Nephron progenitor cell (in vitro differentiated cells): ENCODE data around the gene CPNE9.

ENCODE experiments used
- DNase-seq: peaks from one replicate; pipeline ENCODE4 v3.0.0; 2021
- H3K27ac Mint-ChIP-seq: 2 replicates; pipeline ENCODE4 v1.8.0; 2021; ENCODE audit warnings: mild to moderate bottlenecking, moderate library complexity, mixed read lengths
- H3K27me3 Mint-ChIP-seq: 2 replicates; pipeline ENCODE4 v1.8.0; 2021; ENCODE audit warnings: mild to moderate bottlenecking, low read depth, mixed read lengths; ENCODE audit not compliant: poor library complexity
- H3K36me3 Mint-ChIP-seq: 2 replicates; pipeline ENCODE4 v1.8.0; 2021; ENCODE audit warnings: low read depth, mixed read lengths
- H3K4me1 Mint-ChIP-seq: 2 replicates; pipeline ENCODE4 v1.8.0; 2021; ENCODE audit warnings: mixed read lengths
- H3K4me3 Mint-ChIP-seq: 2 replicates; pipeline ENCODE4 v1.8.0; 2021; ENCODE audit warnings: mild to moderate bottlenecking, moderate library complexity, mixed read lengths
- H3K9me3 Mint-ChIP-seq: 2 replicates; pipeline ENCODE4 v1.8.0; 2021; ENCODE audit warnings: mild to moderate bottlenecking, moderate library complexity, mixed read lengths
- TF ChIP-seq, protein P1 (sequence below): fragments of 200-600 bp; sonication (generic); IDR thresholded peaks from 2 replicates; pipeline ENCODE4 v1.5.0; 2021; ENCODE audit warnings: antibody characterized with exemption

Gene CPNE9

DNA sequence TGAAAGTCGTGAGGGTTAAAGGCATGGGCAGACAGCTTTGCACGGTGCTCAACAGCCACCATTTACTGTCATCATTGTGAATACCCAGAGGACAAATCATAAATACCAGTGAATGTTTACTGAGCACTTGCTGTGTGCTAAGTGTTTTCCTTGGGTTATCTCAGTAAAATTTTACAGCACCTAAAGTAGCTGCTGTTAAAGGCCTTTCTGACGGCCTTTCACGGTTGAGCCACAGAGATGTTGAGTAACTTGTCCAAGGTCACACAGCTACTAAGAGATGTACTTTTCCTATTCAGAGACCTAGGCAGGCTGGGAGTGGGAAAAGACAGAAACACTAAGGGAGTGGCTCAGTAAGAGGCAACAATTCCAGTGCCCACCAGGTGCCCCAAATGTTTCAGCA is 393 bp upstream of the CPNE9 start:
- no peaks in the 10 kb centered on the region for H3K9me3 Mint-ChIP-seq

GRCh38 chr3:9704347-9705322 is 1.0 kb downstream of the CPNE9 start:
- Mint-ChIP-seq H3K27me3 (peaks cover 68% of the 10 kb centered on the region), H3K27ac (no peak overlapping the region), H3K4me1 (peaks cover 4% of the 10 kb centered on the region), H3K9me3 (no peaks in the 10 kb centered on the region), H3K36me3 (peaks cover 13% of the 10 kb centered on the region), H3K4me3 (peak overlapping the region; percentile 74)
- DNase-seq = peak; percentile 85
- TF ChIP-seq, protein P1, sequence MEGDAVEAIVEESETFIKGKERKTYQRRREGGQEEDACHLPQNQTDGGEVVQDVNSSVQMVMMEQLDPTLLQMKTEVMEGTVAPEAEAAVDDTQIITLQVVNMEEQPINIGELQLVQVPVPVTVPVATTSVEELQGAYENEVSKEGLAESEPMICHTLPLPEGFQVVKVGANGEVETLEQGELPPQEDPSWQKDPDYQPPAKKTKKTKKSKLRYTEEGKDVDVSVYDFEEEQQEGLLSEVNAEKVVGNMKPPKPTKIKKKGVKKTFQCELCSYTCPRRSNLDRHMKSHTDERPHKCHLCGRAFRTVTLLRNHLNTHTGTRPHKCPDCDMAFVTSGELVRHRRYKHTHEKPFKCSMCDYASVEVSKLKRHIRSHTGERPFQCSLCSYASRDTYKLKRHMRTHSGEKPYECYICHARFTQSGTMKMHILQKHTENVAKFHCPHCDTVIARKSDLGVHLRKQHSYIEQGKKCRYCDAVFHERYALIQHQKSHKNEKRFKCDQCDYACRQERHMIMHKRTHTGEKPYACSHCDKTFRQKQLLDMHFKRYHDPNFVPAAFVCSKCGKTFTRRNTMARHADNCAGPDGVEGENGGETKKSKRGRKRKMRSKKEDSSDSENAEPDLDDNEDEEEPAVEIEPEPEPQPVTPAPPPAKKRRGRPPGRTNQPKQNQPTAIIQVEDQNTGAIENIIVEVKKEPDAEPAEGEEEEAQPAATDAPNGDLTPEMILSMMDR = no peak

More for the DNA sequence above, 393 bp upstream of the CPNE9 start:
- Mint-ChIP-seq H3K36me3 (peaks cover 15% of the 10 kb centered on the region), H3K27me3 (peaks cover 64% of the 10 kb centered on the region), H3K4me3 (peak overlapping the region; percentile 30), H3K4me1 (peaks cover 4% of the 10 kb centered on the region), H3K27ac (no peak overlapping the region)
- TF ChIP-seq, protein P1 = no peak
- DNase-seq = no peak

- no peak overlapping the region for H3K27ac Mint-ChIP-seq
- no peak for DNase-seq
- TF ChIP-seq, protein P1 = no peak
- no peaks in the 10 kb centered on the region for H3K36me3 Mint-ChIP-seq
- no peak overlapping the region for H3K4me3 Mint-ChIP-seq
- no peaks in the 10 kb centered on the region for H3K9me3 Mint-ChIP-seq
- peaks cover 44% of the 10 kb centered on the region for H3K27me3 Mint-ChIP-seq
- H3K4me1 Mint-ChIP-seq = no peaks in the 10 kb centered on the region
These were observed 6.6 kb downstream of the CPNE9 start for GRCh38 chr3:9710174-9710739.

GRCh38 chr3:9712415-9712814 is 8.8 kb downstream of the CPNE9 start:
- Mint-ChIP-seq H3K9me3 (no peaks in the 10 kb centered on the region), H3K36me3 (no peaks in the 10 kb centered on the region), H3K4me3 (no peak overlapping the region), H3K27me3 (peaks cover 35% of the 10 kb centered on the region), H3K27ac (no peak overlapping the region), H3K4me1 (no peaks in the 10 kb centered on the region)
- no peak for DNase-seq
- TF ChIP-seq, protein P1 = no peak

DNA sequence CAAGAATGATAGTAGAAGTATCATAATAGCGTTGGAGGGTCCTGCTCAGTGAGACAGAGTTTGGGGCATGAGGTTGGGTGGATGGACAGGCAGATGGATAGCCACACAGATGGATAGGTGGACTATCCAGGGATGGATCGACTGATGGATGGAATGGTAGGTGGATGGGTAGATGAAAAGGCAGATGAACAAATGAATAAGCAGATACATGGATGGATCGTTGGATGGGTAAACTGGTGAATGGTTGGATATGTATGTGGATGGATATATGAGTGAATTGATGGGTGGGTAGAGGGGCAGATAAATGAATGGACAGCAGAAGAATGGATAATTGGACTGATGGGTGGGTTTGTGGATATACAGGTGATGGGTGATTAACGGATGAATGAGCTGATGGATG is 9.5 kb downstream of the CPNE9 start:
- TF ChIP-seq, protein P1 = no peak
- Mint-ChIP-seq H3K27ac (no peak overlapping the region), H3K36me3 (no peaks in the 10 kb centered on the region), H3K4me3 (no peak overlapping the region), H3K27me3 (peaks cover 40% of the 10 kb centered on the region), H3K9me3 (no peaks in the 10 kb centered on the region), H3K4me1 (no peaks in the 10 kb centered on the region)
- DNase-seq = no peak
